Pancreas (tissue), 10 donors: Measurements from ENCODE around the gene MAP2K2. TPM values are rescaled to one million over a fixed set of nuclear protein-coding genes. Genes with fewer than 3 reads are reported as not detected.
"Not testable (repeated sequence)": the region's sequence is repeated elsewhere in the genome, so short reads cannot be mapped to it uniquely, and the experiment has no call there.

ENCODE experiments used
- ATAC-seq, 4 donors: fragments of 200-7000 bp; cut with Tn5 transposase; one replicate each; pipeline versions ENCODE4 v1.8.0 to v1.9.1; 2020; ENCODE audit warnings: mild to moderate bottlenecking in 4 of 4, moderate library complexity in 4 of 4
- DNase-seq, 6 donors: peaks; one replicate each; pipeline ENCODE4 v3.0.0-alpha.2; 2020
- FAIRE-seq: peaks from 2 replicates; lab custom pipeline; 2012; peaks lifted over from hg19 to GRCh38; lab: Jason Lieb, UNC
- H3K27ac ChIP-seq, 4 donors: fragments of 200-600 bp; sonication (generic); 1 replicate in 3 of 4; 2 replicates in 1 of 4; pipeline versions ENCODE4 v1.5.0 to v1.8.0; 2020
- H3K27me3 ChIP-seq, 4 donors: fragments of 200-600 bp; one replicate each; pipeline ENCODE4 v1.8.0; 2021
- H3K36me3 ChIP-seq, 3 donors: fragments of 200-600 bp; sonication (generic) in 1 of 3; one replicate each; pipeline versions ENCODE4 v1.5.0 to v1.8.0; 2020 to 2021
- H3K4me1 ChIP-seq, 3 donors: fragments of 200-600 bp; one replicate each; pipeline ENCODE4 v1.8.0; 2021
- H3K4me3 ChIP-seq, 4 donors: fragments of 200-600 bp; sonication (generic) in 2 of 4; one replicate each; pipeline versions ENCODE4 v1.5.0 to v1.8.0; 2020 to 2021
- H3K9me3 ChIP-seq, 4 donors: fragments of 200-600 bp; one replicate each; pipeline ENCODE4 v1.8.0; 2021
- WGBS, 2 donors: extraction: QIAGEN DNeasy Blood & Tissue Kit; methylation state at CpG; one replicate each; pipeline ENCODE4 v1.1.7; 2013; 5-methylcytosine and 5-hydroxymethylcytosine counted together
- intact Hi-C, 3 donors: fragments of 100-400 bp; cut with DNase I; formaldehyde crosslinking; loops; one replicate each; pipeline versions ENCODE4 v1.11.1 to v1.14.2; 2022
- polyA plus RNA-seq, 2 donors: library from polyadenylated mRNA; stranded (reverse); fragments of 200-250 nt; gene quantifications; one replicate each; pipeline ENCODE4 v1.2.3, GENCODE V29; 2013
- total RNA-seq, 6 donors: library from RNA; stranded (reverse); fragmentation: NEBNext Ultra II Directional in 4 of 6; extraction: Animal tissue kit (Norgen Biotek cat#: 25700) in 4 of 6; gene quantifications; one replicate each; pipeline versions ENCODE4 v1.2.1 to v1.2.4, GENCODE V29; 2021 to 2023
- TF ChIP-seq, protein P1 (sequence below), 4 donors: fragments of 200-600 bp; sonication (generic) in 3 of 4; IDR thresholded peaks; one replicate each; pipeline versions ENCODE4 v1.5.0 to v1.8.0; 2021; ENCODE audit warnings: antibody characterized with exemption in 4 of 4
- donor health status: healthy with polysubstance abuse.
- donor health status: DM: no; HTN: no; CAD: no; lungs with moderate emphysema.
- donor health status: DM: no; HTN: no; CAD: no.
- donor health status: control.
- donor health status: control.
- donor health status: Bipolar disorder and iron deficiency.
- donor health status: DM: yes; HTN: yes; CAD: no.
- donor health status: DM: no; HTN: no; CAD: no.
- donor health status: DM: no; HTN: no; CAD: no.
- donor health status: DM: yes; HTN: yes; CAD: no.

The MAP2K2 gene
- total and polyA plus RNA-seq, 8 donors: 52.4 to 183 (median 74.2) TPM

DNA sequence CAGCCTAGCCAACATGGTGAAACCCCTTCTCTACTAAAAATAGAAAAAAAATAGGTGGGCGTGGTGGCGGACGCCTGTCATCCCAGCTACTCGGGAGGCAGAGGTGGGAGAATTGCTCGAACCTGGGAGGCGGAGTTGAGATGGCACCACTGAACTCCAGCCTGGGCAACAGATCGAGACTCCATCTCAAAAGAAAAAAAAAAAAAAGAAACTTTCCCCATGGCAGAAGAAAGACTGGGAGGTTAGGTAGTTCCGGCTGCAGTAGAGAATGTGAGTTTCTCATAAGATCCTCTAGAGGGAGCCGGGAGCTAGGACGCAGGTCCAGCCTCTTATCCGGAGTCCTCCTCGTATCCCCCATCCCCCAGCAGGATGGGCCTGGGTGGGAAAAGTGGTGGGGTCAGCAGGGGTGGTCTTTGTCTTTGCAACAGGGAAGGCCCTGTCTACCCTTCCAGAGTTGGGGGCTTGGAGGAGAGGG, 16.4 kb upstream of the MAP2K2 start:
- ATAC-seq (peak; percentile 93 to 98 (median 96)), FAIRE-seq (no peak), DNase-seq (peak in 2 of 6 donors; percentile 34 to 61)
- H3K4me3 ChIP-seq: no peak overlapping the region
- TF ChIP-seq, protein P1, sequence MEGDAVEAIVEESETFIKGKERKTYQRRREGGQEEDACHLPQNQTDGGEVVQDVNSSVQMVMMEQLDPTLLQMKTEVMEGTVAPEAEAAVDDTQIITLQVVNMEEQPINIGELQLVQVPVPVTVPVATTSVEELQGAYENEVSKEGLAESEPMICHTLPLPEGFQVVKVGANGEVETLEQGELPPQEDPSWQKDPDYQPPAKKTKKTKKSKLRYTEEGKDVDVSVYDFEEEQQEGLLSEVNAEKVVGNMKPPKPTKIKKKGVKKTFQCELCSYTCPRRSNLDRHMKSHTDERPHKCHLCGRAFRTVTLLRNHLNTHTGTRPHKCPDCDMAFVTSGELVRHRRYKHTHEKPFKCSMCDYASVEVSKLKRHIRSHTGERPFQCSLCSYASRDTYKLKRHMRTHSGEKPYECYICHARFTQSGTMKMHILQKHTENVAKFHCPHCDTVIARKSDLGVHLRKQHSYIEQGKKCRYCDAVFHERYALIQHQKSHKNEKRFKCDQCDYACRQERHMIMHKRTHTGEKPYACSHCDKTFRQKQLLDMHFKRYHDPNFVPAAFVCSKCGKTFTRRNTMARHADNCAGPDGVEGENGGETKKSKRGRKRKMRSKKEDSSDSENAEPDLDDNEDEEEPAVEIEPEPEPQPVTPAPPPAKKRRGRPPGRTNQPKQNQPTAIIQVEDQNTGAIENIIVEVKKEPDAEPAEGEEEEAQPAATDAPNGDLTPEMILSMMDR (IDR thresholded peaks at IDR 0.05): peak in 3 of 4 donors; percentile 23 to 37 (median 24)
- H3K36me3 ChIP-seq: no peaks in the 10 kb centered on the region
- WGBS, 2 donors: 20 to 22% methylated on average over 12 of the region's 12 CpGs
- intact Hi-C loops: no loop called here
- no peaks in the 10 kb centered on the region for H3K4me1 ChIP-seq
- no peaks in the 10 kb centered on the region for H3K27me3 ChIP-seq
- H3K27ac ChIP-seq: no peak overlapping the region
- no peaks in the 10 kb centered on the region for H3K9me3 ChIP-seq

DNA sequence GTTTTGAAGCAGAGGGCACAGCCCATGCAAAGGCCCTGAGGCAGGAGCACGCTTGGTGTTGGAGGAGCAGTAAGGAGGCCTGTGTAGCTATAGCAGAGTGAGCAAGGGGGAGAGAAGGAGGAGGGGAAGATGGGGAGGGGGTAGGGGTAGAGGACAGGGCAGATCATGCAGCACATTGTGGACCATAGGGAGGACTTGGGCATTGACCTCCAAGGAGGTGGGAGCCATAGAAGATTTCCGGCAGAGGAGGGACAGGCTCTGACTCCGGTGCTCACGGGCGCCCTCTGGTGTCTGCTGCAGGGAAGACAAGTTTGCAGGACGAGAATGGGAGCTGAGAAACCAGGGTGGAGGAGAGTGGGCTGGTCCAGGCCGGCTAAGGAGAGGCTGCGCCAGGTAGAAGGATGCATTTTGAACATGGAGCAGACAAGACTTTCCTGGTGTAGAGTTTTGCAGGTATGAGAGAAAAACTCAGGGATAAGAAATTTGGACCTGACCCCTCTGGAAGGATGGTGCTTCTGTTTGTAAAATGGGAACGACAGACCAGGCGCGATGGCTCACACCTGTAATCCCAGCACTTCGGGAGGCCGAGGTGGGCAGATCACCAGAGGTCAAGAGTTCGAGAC, 15.8 kb upstream of the MAP2K2 start:
- Histone ChIP-seq H3K36me3 (no peaks in the 10 kb centered on the region), H3K27me3 (no peaks in the 10 kb centered on the region), H3K9me3 (no peaks in the 10 kb centered on the region), H3K4me3 (no peak overlapping the region), H3K27ac (no peak overlapping the region), H3K4me1 (no peaks in the 10 kb centered on the region)
- DNase-seq (peak; percentile 61 to 94 (median 82)), ATAC-seq (peak; percentile 83 to 97 (median 94)), FAIRE-seq (no peak)
- TF ChIP-seq, protein P1 (IDR thresholded peaks at IDR 0.05): peak; percentile 63 to 74 (median 69)
- intact Hi-C loops: no loop called here
- WGBS, 2 donors: 25 to 28% methylated on average over 14 of the region's 14 CpGs

- ATAC-seq: no peak
- intact Hi-C loops: no loop called here
- Histone ChIP-seq H3K27ac (no peak overlapping the region), H3K4me3 (no peak overlapping the region), H3K27me3 (no peaks in the 10 kb centered on the region), H3K9me3 (no peaks in the 10 kb centered on the region), H3K4me1 (no peaks in the 10 kb centered on the region), H3K36me3 (no peaks in the 10 kb centered on the region)
- no peak for DNase-seq
- WGBS, 2 donors: 63 to 77% methylated on average over 5 of the region's 5 CpGs
- FAIRE-seq: no peak
- TF ChIP-seq, protein P1 (IDR thresholded peaks at IDR 0.05): no peak
Observed at GRCh38 chr19:4138445-4138844, 14.5 kb upstream of the MAP2K2 start.

DNA sequence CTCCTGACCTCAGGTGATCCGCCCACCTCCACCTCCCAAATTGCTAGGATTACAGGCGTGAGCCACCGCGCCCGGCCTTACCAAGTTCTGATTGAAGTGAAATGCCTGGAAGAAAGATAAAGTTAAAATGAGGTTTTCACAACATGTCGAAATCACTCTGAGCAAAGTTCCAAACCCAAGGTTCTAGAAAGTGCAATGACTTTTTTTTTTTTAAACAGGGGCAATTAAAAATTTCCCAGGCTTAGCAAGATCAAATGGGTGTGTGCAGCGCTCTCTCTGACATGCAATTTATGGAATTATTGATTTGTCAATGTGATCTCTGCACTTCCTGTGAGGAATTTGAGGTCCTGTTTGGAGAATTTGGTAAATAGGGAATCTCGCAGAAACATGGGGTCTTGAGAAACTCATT, 12.8 kb upstream of the MAP2K2 start:
- intact Hi-C loops: no loop called here
- no peak for ATAC-seq
- 79 to 84% methylated on average over 8 of the region's 8 CpGs for WGBS, 2 donors
- H3K4me3 ChIP-seq: no peak overlapping the region
- no peaks in the 10 kb centered on the region for H3K9me3 ChIP-seq
- DNase-seq: no peak
- no peak overlapping the region for H3K27ac ChIP-seq
- H3K27me3 ChIP-seq: no peaks in the 10 kb centered on the region
- H3K4me1 ChIP-seq: no peaks in the 10 kb centered on the region
- no peak for FAIRE-seq
- H3K36me3 ChIP-seq: no peaks in the 10 kb centered on the region
- TF ChIP-seq, protein P1 (IDR thresholded peaks at IDR 0.05): no peak

- FAIRE-seq, H3K4me1 ChIP-seq, intact Hi-C loops: not testable (repeated sequence)
Observed at GRCh38 chr19:4135386-4135785, 11.5 kb upstream of the MAP2K2 start.

More at GRCh38 chr19:4135386-4135785, 11.5 kb upstream of the MAP2K2 start:
- WGBS, 2 donors: 83 to 89% methylated on average over 9 of the region's 9 CpGs
- not testable (repeated sequence) for DNase-seq, H3K27me3 ChIP-seq, H3K4me3 ChIP-seq, H3K9me3 ChIP-seq, H3K36me3 ChIP-seq, ATAC-seq, H3K27ac ChIP-seq
